Adipose tissue (tissue), 3 donors: ENCODE data around the gene SLC24A2. TPM values are rescaled to one million over a fixed set of nuclear protein-coding genes. Genes with fewer than 3 reads are reported as not detected.
"Not testable (repeated sequence)": the region's sequence is repeated elsewhere in the genome, so short reads cannot be mapped to it uniquely, and the experiment has no call there.

Experiments used
- H3K27ac ChIP-seq: one replicate; pipeline ENCODE4 v1.5.1; 2013; ENCODE audit warnings: low read depth, low read length
- WGBS, 3 donors: extraction: QIAGEN DNeasy Blood & Tissue Kit; methylation state at CpG; one replicate each; pipeline ENCODE4 v1.1.7; 2013; 5-methylcytosine and 5-hydroxymethylcytosine counted together
- polyA plus RNA-seq, 3 donors: library from polyadenylated mRNA; stranded (reverse); fragments of 200-250 nt; gene quantifications; one replicate each; pipeline ENCODE4 v1.2.3, GENCODE V29; 2013
- donor health status: healthy with polysubstance abuse.
- donor health status: Bipolar disorder and iron deficiency.
- donor health status: healthy.

The SLC24A2 gene
- not detected for polyA plus RNA-seq

- no peak within 1 kb of the TSS for H3K27ac ChIP-seq
- WGBS, 3 donors, result 0 to 3% (median 2%) methylated on average over 47 to 67 of the region's 67 CpGs
These were observed at the start of gene SLC24A2 for GRCh38 chr9:19788614-19789271. Gene SLC24A2 (minus strand): TSS chr9:19789037.

GRCh38 chr9:19833331-19833730 is 44.5 kb upstream of the SLC24A2 start:
- H3K27ac ChIP-seq, result not testable (repeated sequence)
- 84 to 91% (median 91%) methylated on average over 9 of the region's 9 CpGs for WGBS, 3 donors

- WGBS, 3 donors, result 78 to 93% (median 92%) methylated on average over 1 of the region's 1 CpG
These were observed 42.0 kb upstream of the SLC24A2 start for GRCh38 chr9:19830796-19831195.

GRCh38 chr9:19828576-19829109 is 39.8 kb upstream of the SLC24A2 start:
- no peak overlapping the region for H3K27ac ChIP-seq
- WGBS, 3 donors, result 45 to 46% (median 46%) methylated on average over 4 of the region's 4 CpGs

More at GRCh38 chr9:19830796-19831195, 42.0 kb upstream of the SLC24A2 start:
- no peak overlapping the region for H3K27ac ChIP-seq

GRCh38 chr9:19816769-19817168 is 27.9 kb upstream of the SLC24A2 start:
- 72 to 82% (median 80%) methylated on average over 2 of the region's 2 CpGs for WGBS, 3 donors
- H3K27ac ChIP-seq, result no peak overlapping the region

- no peak overlapping the region for H3K27ac ChIP-seq
These were observed 23.4 kb upstream of the SLC24A2 start for GRCh38 chr9:19812194-19812593.

GRCh38 chr9:19809422-19810269 is 20.8 kb upstream of the SLC24A2 start:
- no peak overlapping the region for H3K27ac ChIP-seq
- 81 to 89% (median 88%) methylated on average over 16 of the region's 16 CpGs for WGBS, 3 donors

GRCh38 chr9:19807182-19807892 is 18.5 kb upstream of the SLC24A2 start:
- WGBS, 3 donors, result 23 to 37% (median 34%) methylated on average over 4 of the region's 4 CpGs

GRCh38 chr9:19804431-19804830 is 15.6 kb upstream of the SLC24A2 start:
- no peak overlapping the region for H3K27ac ChIP-seq
- 20 to 48% (median 31%) methylated on average over 1 of the region's 1 CpG for WGBS, 3 donors

More at GRCh38 chr9:19807182-19807892, 18.5 kb upstream of the SLC24A2 start:
- no peak overlapping the region for H3K27ac ChIP-seq

GRCh38 chr9:19800884-19801283 is 12.0 kb upstream of the SLC24A2 start:
- WGBS, 3 donors, result 79 to 87% (median 81%) methylated on average over 6 of the region's 6 CpGs
- H3K27ac ChIP-seq, result no peak overlapping the region

GRCh38 chr9:19799784-19800183 is 10.9 kb upstream of the SLC24A2 start:
- 31 to 63% (median 57%) methylated on average over 3 of the region's 3 CpGs for WGBS, 3 donors
- no peak overlapping the region for H3K27ac ChIP-seq

GRCh38 chr9:19788152-19788551 is 685 bp downstream of the SLC24A2 start:
- no peak overlapping the region for H3K27ac ChIP-seq
- 1 to 3% (median 1%) methylated on average over 24 of the region's 24 CpGs for WGBS, 3 donors

- H3K27ac ChIP-seq, result no peak overlapping the region
- WGBS, 3 donors, result 16 to 26% (median 21%) methylated on average over 4 of the region's 4 CpGs
These were observed 1.2 kb downstream of the SLC24A2 start for GRCh38 chr9:19787672-19788071.

GRCh38 chr9:19785230-19785629 is 3.6 kb downstream of the SLC24A2 start:
- WGBS, 3 donors, result 50 to 82% (median 81%) methylated on average over 1 of the region's 1 CpG

GRCh38 chr9:19784136-19784535 is 4.7 kb downstream of the SLC24A2 start:
- no peak overlapping the region for H3K27ac ChIP-seq
- 78 to 88% (median 83%) methylated on average over 4 of the region's 4 CpGs for WGBS, 3 donors

More at GRCh38 chr9:19785230-19785629, 3.6 kb downstream of the SLC24A2 start:
- H3K27ac ChIP-seq, result no peak overlapping the region

GRCh38 chr9:19783500-19783899 is 5.3 kb downstream of the SLC24A2 start:
- 24 to 40% (median 31%) methylated on average over 2 of the region's 2 CpGs for WGBS, 3 donors
- H3K27ac ChIP-seq, result no peak overlapping the region

GRCh38 chr9:19782005-19782404 is 6.8 kb downstream of the SLC24A2 start:
- 0 to 10% (median 7%) methylated on average over 3 of the region's 3 CpGs for WGBS, 3 donors
- no peak overlapping the region for H3K27ac ChIP-seq

- H3K27ac ChIP-seq, result no peak overlapping the region
- 64 to 83% (median 78%) methylated on average over 2 of the region's 2 CpGs for WGBS, 3 donors
These were observed 7.6 kb downstream of the SLC24A2 start for GRCh38 chr9:19781240-19781639.

GRCh38 chr9:19771446-19771845 is 17.4 kb downstream of the SLC24A2 start:
- 49 to 75% (median 62%) methylated on average over 4 of the region's 4 CpGs for WGBS, 3 donors
- H3K27ac ChIP-seq, result no peak overlapping the region
